ENCODE results near the gene GIGYF2. TPM values are rescaled to one million over a fixed set of nuclear protein-coding genes. Genes with fewer than 3 reads are reported as not detected.
A peak's percentile ranks its signal among the peaks of the same experiment; 100 is the strongest.

Gene GIGYF2
- total RNA-seq, 1 donor = 63.9 TPM

GRCh38 chr2:232894746-232895145 lies 197.6 kb downstream of the GIGYF2 start:
- DNase-seq (ENCODE audit: low read depth) = no peak
- no peak overlapping the region for H3K4me3 ChIP-seq (ENCODE audit: low read depth, low read length)
- TF ChIP-seq CTCF (IDR thresholded peaks at IDR 0.05; ENCODE audit: insufficient read depth, low read depth, low read length) = no peak

DNA sequence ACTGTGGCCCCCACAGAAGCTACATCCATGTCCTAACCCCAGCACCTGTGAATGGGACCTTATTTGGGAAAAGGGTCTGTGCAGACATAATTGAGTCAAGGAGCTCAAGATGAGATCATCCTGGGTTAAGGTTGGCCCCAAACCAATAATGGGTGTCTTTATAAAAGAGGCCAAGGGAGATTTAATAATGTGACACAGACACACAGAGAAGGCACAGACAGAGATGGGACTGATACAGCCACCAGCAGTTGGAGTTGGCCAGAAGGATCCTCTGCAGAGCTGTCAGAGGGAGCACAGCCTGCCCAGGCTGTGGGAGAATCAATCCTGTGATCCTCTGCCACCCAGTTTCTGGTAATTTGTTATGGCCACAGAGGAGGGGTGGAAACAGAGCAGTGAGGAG lies 199.0 kb downstream of the GIGYF2 start:
- no peak for TF ChIP-seq CTCF (IDR thresholded peaks at IDR 0.05; ENCODE audit: insufficient read depth, low read depth, low read length)
- H3K4me3 ChIP-seq (ENCODE audit: low read depth, low read length) = no peak overlapping the region
- DNase-seq (ENCODE audit: low read depth) = no peak

- no peak overlapping the region for H3K4me3 ChIP-seq (ENCODE audit: low read depth, low read length)
- TF ChIP-seq CTCF (IDR thresholded peaks at IDR 0.05; ENCODE audit: insufficient read depth, low read depth, low read length) = no peak
- no peak for DNase-seq (ENCODE audit: low read depth)
These were observed 199.8 kb downstream of the GIGYF2 start for GRCh38 chr2:232896720-232897597.

DNA sequence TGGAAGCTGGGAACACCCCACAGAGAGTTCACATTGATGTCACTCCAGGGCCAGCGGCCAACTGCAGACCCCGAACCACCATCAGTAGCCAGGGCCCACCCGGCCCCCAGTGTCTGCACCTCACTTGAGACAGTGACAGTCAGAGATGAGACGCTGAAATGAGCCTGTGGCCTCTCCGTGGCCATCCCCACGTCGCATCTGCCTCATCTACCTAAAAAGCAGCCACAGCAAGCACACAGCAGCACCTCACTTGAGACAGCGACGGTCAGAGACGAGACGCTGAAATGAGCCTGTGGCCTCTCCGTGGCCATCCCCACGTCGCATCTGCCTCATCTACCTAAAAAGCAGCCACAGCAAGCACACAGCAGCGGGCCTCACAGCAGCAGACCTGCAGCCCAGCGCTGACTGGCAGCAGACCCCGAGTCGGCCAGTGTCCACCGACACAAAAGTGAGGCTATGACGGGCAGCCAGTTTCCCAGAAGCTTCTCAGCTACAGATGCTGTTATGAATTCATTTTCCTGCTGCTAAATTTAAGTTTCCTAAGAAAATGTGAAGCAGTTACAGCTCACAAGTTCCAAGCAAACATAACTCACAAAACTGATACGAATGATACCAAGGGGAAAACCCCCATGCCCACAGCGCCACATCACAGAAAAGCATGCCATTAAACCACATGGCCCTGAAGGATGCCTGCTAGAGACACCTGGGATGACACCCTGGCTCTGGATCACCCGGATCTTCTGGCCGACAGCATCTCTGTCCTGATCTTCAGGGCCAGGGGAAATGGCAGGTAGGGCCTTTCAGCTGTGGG lies 200.7 kb downstream of the GIGYF2 start:
- no peak for TF ChIP-seq CTCF (IDR thresholded peaks at IDR 0.05; ENCODE audit: insufficient read depth, low read depth, low read length)
- no peak overlapping the region for H3K4me3 ChIP-seq (ENCODE audit: low read depth, low read length)
- DNase-seq (ENCODE audit: low read depth) = no peak

DNA sequence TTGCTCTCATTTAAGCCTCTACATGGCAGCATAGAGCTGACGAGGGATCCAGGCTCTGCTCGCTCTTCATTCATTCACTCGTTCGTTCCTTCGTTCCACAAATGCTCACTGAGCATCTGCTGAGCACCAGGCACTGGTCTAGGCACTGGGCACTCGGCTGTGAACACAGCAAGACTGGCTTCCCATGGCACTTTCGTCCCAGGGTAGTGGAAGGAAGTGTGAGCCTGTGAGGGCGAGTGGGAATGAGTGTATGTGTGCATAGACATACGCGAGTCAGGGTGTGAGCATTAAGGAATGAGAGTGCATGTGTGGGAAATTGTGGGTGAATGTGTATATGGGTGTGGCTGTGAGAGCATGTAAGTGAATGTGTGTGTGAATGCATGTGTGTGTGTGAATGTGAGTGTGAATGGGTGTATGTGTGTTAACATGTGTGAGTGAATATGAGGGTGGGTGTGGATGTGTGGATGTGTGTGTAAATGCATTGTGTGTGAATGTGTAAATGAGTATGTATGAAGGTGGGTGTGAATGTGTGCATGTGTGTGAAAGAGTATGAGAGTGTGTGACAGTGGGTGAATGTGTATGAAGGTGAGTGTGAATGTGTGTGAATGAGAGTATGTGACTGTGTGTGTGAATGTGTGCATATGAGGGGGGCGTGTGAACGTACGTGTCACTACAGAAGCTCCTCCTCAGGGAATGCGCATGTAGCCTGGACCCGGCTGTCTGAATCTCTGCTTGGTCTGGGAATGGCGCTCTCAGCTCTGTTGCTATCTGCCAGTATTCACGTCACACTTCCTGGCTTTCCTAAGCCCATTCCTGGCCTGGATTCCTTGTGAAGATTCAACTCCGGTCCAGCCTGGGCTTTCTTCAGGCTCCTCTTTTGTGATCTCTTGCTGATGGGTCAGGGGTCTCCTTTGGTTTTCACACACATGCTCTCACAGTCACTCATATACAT lies 201.7 kb downstream of the GIGYF2 start:
- DNase-seq (ENCODE audit: low read depth) = peak; percentile 84
- no peak overlapping the region for H3K4me3 ChIP-seq (ENCODE audit: low read depth, low read length)
- no peak for TF ChIP-seq CTCF (IDR thresholded peaks at IDR 0.05; ENCODE audit: insufficient read depth, low read depth, low read length)

Measured in fibroblast of villous mesenchyme (primary cell).